Muscle of back (tissue), 11 donors: ENCODE results near the gene NXN. TPM values are rescaled to one million over a fixed set of nuclear protein-coding genes. Genes with fewer than 3 reads are reported as not detected.
"Not testable (repeated sequence)": the region's sequence is repeated elsewhere in the genome, so short reads cannot be mapped to it uniquely, and the experiment has no call there.

Experiments used
- DNase-seq, 3 donors: peaks; one replicate each; pipeline versions ENCODE4 v3.0.0 to v3.0.0-alpha.2; 2013
- polyA plus RNA-seq, 10 donors: library from polyadenylated mRNA; unstranded; fragments of 120-200 nt; gene quantifications; one replicate each; pipeline ENCODE4 v1.2.1, GENCODE V29; 2013; ENCODE audit not compliant: insufficient read length in 10 of 10

The NXN gene
- polyA plus RNA-seq, 10 donors: 43.5 to 70.1 (median 53.4) TPM

GRCh38 chr17:838486-838885 is 141.1 kb downstream of the NXN start:
- DNase-seq: no peak

GRCh38 chr17:836151-836550 is 143.4 kb downstream of the NXN start:
- DNase-seq: peak in 2 of 3 donors; percentile 38 to 58

- DNase-seq: not testable (repeated sequence)
Measured at GRCh38 chr17:835721-836120, 143.9 kb downstream of the NXN start.

GRCh38 chr17:835263-835662 is 144.3 kb downstream of the NXN start:
- DNase-seq: peak; percentile 74 to 96 (median 84)

GRCh38 chr17:834136-834535 is 145.4 kb downstream of the NXN start:
- DNase-seq: no peak

GRCh38 chr17:830950-831349 is 148.6 kb downstream of the NXN start:
- DNase-seq: no peak

GRCh38 chr17:830381-830780 is 149.2 kb downstream of the NXN start:
- DNase-seq: no peak

GRCh38 chr17:829614-830013 is 150.0 kb downstream of the NXN start:
- DNase-seq: not testable (repeated sequence)

- peak in 1 of 3 donors; percentile 52 for DNase-seq
Measured at GRCh38 chr17:828761-829160, 150.8 kb downstream of the NXN start.

GRCh38 chr17:826778-827177 is 152.8 kb downstream of the NXN start:
- no peak for DNase-seq

- DNase-seq: no peak
Measured at GRCh38 chr17:825216-825615, 154.4 kb downstream of the NXN start.

GRCh38 chr17:824378-824777 is 155.2 kb downstream of the NXN start:
- DNase-seq: no peak

GRCh38 chr17:823501-823902 is 156.1 kb downstream of the NXN start:
- DNase-seq: no peak

- no peak for DNase-seq
Measured at GRCh38 chr17:819251-819650, 160.3 kb downstream of the NXN start.

GRCh38 chr17:814371-814770 is 165.2 kb downstream of the NXN start:
- DNase-seq: no peak

- DNase-seq: no peak
Measured at GRCh38 chr17:812638-813204, 166.9 kb downstream of the NXN start.

GRCh38 chr17:811051-811784 is 168.4 kb downstream of the NXN start:
- DNase-seq: no peak

- DNase-seq: no peak
Measured at GRCh38 chr17:807523-808294, 171.9 kb downstream of the NXN start.

GRCh38 chr17:806781-807522 is 172.6 kb downstream of the NXN start:
- DNase-seq: no peak

- DNase-seq: no peak
Measured at GRCh38 chr17:806346-806745, 173.2 kb downstream of the NXN start.

- not testable (repeated sequence) for DNase-seq
Measured at GRCh38 chr17:805886-806285, 173.7 kb downstream of the NXN start.
